Esophagus squamous epithelium (tissue), 5 donors: ENCODE data around the gene TMEM38B. TPM values are rescaled to one million over a fixed set of nuclear protein-coding genes. Genes with fewer than 3 reads are reported as not detected.
"Not testable (repeated sequence)": the region's sequence is repeated elsewhere in the genome, so short reads cannot be mapped to it uniquely, and the experiment has no call there.

Source experiments
- DNase-seq: peaks from one replicate; lab custom pipeline; 2025; lab: John Stamatoyannopoulos, UW
- H3K27ac ChIP-seq, 4 donors: fragments of 200-600 bp; sonication (generic); one replicate each; pipeline ENCODE4 v1.5.1; 2016 to 2019; ENCODE audit warnings: mild to moderate bottlenecking in 1 of 4
- H3K27me3 ChIP-seq, 4 donors: fragments of 200-600 bp; sonication (generic); 1 replicate in 3 of 4; 2 replicates in 1 of 4; pipeline versions ENCODE4 v1.5.1 to v1.6.0; 2017 to 2021; ENCODE audit warnings: antibody characterized with exemption in 1 of 4
- H3K36me3 ChIP-seq, 3 donors: fragments of 200-600 bp; sonication (generic); one replicate each; pipeline ENCODE4 v1.5.1; 2016 to 2019
- H3K4me1 ChIP-seq, 3 donors: fragments of 200-600 bp; sonication (generic); one replicate each; pipeline ENCODE4 v1.5.1; 2017 to 2019
- H3K4me3 ChIP-seq, 4 donors: fragments of 200-600 bp; sonication (generic); 1 replicate in 3 of 4; 2 replicates in 1 of 4; pipeline ENCODE4 v1.5.1; 2016 to 2019; ENCODE audit warnings: mild to moderate bottlenecking in 2 of 4, moderate library complexity in 1 of 4
- H3K9me3 ChIP-seq, 3 donors: fragments of 200-600 bp; sonication (generic); one replicate each; pipeline ENCODE4 v1.5.1; 2016 to 2019
- CTCF ChIP-seq, 6 experiments: fragments of 450-650 bp in 4 of 6; fragments of 200-600 bp in 2 of 6; sonication (generic) in 2 of 6; IDR thresholded peaks; one replicate each; pipeline ENCODE4 v1.5.1; 2016 to 2019; ENCODE audit warnings: antibody characterized with exemption in 6 of 6, mild to moderate bottlenecking in 4 of 6, moderate library complexity in 4 of 6
- POLR2A ChIP-seq, 4 donors: fragments of 450-650 bp; IDR thresholded peaks; one replicate each; pipeline ENCODE4 v1.6.1; 2017; ENCODE audit warnings: antibody characterized with exemption in 4 of 4, mild to moderate bottlenecking in 4 of 4, moderate library complexity in 3 of 4
- WGBS, 2 donors: methylation state at CpG; one replicate each; pipeline ENCODE4 v1.1.5; 2018; 5-methylcytosine and 5-hydroxymethylcytosine counted together
- intact Hi-C: fragments of 100-400 bp; cut with DNase I; formaldehyde crosslinking; loops from one replicate; pipeline ENCODE4 v1.15.0; 2022
- total RNA-seq, 4 donors: library from RNA; depleted of rRNA; stranded (reverse); fragments of >200 nt; gene quantifications; one replicate each; pipeline ENCODE4 v1.1.0, GENCODE V29; 2016
- donor health status: DM: yes; HTN: yes; CAD: no.

The TMEM38B gene
- total RNA-seq, 4 donors from 2014 or later: 3.5 to 7.6 (median 7.2) TPM

DNA sequence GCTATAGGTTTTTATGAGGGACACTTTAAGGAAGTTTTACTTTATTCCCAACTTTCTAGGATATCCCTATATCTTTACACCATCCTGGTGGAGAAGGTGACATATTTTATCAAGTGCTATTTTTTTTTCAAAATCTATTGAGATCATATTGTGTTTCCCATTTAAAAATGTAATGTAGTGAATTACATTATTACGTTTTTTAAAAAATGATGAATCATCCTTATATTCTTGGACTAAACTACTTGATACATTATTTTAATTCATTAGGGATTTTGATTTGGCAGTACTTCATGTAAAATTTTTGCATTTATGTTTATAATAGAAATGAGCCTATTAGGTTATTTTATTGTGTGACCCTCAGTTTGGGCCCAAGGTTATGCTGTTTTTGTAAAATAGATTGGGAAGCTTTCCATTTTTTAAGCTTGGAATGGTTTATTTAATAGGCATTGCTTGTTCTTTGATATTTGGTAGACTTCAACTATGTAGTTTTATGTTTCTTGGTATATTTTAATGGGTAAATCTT, 4.1 kb downstream of the TMEM38B start:
- no peak overlapping the region for H3K27ac ChIP-seq
- DNase-seq: no peak
- peaks cover 0 to 30% (median 6%) of the 10 kb centered on the region in 3 donors for H3K4me1 ChIP-seq
- no peaks in the 10 kb centered on the region for H3K9me3 ChIP-seq
- 32 to 42% methylated on average over 1 of the region's 1 CpG for WGBS, 2 donors
- H3K36me3 ChIP-seq: no peaks in the 10 kb centered on the region
- intact Hi-C loops: no loop called here
- no peak for TF ChIP-seq CTCF (IDR thresholded peaks at IDR 0.05)
- TF ChIP-seq POLR2A (IDR thresholded peaks at IDR 0.05): no peak
- peaks cover 0 to 6% (median 0%) of the 10 kb centered on the region in 4 donors for H3K27me3 ChIP-seq
- H3K4me3 ChIP-seq: no peak overlapping the region

- Histone ChIP-seq H3K4me1 (peaks cover 0 to 16% (median 0%) of the 10 kb centered on the region in 3 donors), H3K4me3 (no peak overlapping the region), H3K27ac (no peak overlapping the region), H3K36me3 (no peaks in the 10 kb centered on the region), H3K9me3 (no peaks in the 10 kb centered on the region), H3K27me3 (no peaks in the 10 kb centered on the region)
- no peak for TF ChIP-seq POLR2A (IDR thresholded peaks at IDR 0.05)
- WGBS, 2 donors: 79 to 80% methylated on average over 1 of the region's 1 CpG
- DNase-seq: no peak
- intact Hi-C loops: no loop called here
These were observed 6.3 kb downstream of the TMEM38B start for GRCh38 chr9:105700668-105701067.

- WGBS, 2 donors: 67 to 87% methylated on average over 2 of the region's 2 CpGs
- Histone ChIP-seq H3K9me3 (no peaks in the 10 kb centered on the region), H3K4me1 (peaks cover 0 to 11% (median 0%) of the 10 kb centered on the region in 3 donors), H3K4me3 (no peak overlapping the region), H3K36me3 (no peaks in the 10 kb centered on the region), H3K27me3 (no peaks in the 10 kb centered on the region), H3K27ac (no peak overlapping the region)
- intact Hi-C loops: no loop called here
- no peak for DNase-seq
- TF ChIP-seq POLR2A (IDR thresholded peaks at IDR 0.05) (no peak), CTCF (IDR thresholded peaks at IDR 0.05) (no peak)
These were observed 6.8 kb downstream of the TMEM38B start for GRCh38 chr9:105701145-105701544.

DNA sequence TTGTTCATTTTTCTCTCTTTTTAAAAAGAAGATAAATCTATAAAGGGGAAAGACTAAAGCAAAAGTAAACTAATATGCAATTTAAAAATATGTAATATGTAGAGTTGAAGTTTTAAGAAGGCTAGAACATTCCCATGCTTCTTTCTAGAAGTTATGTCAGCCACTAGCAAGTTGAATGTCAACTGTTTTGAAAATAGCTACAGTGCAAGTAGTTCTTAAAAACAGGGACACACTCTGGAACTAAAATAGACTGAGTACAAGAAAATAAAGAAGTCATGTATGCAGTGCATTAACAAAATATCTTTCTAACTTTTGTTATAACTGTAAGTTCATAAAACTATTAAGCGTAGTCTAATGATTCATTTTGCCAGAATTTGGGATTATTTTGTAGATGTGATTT, 7.9 kb downstream of the TMEM38B start:
- TF ChIP-seq POLR2A (IDR thresholded peaks at IDR 0.05) (no peak), CTCF (IDR thresholded peaks at IDR 0.05) (no peak)
- H3K27me3 ChIP-seq: no peaks in the 10 kb centered on the region
- no peak overlapping the region for H3K27ac ChIP-seq
- DNase-seq: no peak
- H3K4me1 ChIP-seq: peaks cover 0 to 9% (median 0%) of the 10 kb centered on the region in 3 donors
- H3K36me3 ChIP-seq: peaks cover 0 to 6% (median 0%) of the 10 kb centered on the region in 3 donors
- no peak overlapping the region for H3K4me3 ChIP-seq
- H3K9me3 ChIP-seq: no peaks in the 10 kb centered on the region
- intact Hi-C loops: no loop called here
- 39 to 94% methylated on average over 1 of the region's 1 CpG for WGBS, 2 donors

DNA sequence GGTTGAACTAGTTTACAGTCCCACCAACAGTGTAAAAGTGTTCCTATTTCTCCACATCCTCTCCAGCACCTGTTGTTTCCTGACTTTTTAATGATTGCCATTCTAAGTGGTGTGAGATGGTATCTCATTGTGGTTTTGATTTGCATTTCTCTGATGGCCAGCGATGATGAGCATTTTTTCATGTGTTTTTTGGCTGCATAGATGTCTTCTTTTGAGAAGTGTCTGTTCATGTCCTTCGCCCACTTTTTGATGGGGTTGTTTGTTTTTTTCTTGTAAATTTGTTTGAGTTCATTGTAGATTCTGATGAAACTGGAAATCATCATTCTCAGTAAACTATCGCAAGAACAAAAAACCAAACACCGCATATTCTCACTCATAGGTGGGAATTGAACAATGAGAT, 9.3 kb downstream of the TMEM38B start:
- H3K9me3 ChIP-seq, H3K27ac ChIP-seq, H3K36me3 ChIP-seq, H3K4me1 ChIP-seq, DNase-seq, intact Hi-C loops, H3K27me3 ChIP-seq, H3K4me3 ChIP-seq: not testable (repeated sequence)
- 87 to 90% methylated on average over 2 of the region's 4 CpGs for WGBS, 2 donors

- no peak for DNase-seq
- H3K4me1 ChIP-seq: no peaks in the 10 kb centered on the region
- H3K27ac ChIP-seq: no peak overlapping the region
- WGBS, 2 donors: 98 to 100% methylated on average over 8 of the region's 8 CpGs
- H3K9me3 ChIP-seq: no peaks in the 10 kb centered on the region
- H3K36me3 ChIP-seq: peaks cover 0 to 6% (median 0%) of the 10 kb centered on the region in 3 donors
- H3K4me3 ChIP-seq: no peak overlapping the region
- intact Hi-C loops: no loop called here
- no peak for TF ChIP-seq CTCF (IDR thresholded peaks at IDR 0.05)
- TF ChIP-seq POLR2A (IDR thresholded peaks at IDR 0.05): no peak
- H3K27me3 ChIP-seq: no peaks in the 10 kb centered on the region
These were observed 11.8 kb downstream of the TMEM38B start for GRCh38 chr9:105706156-105706555.
